Esophagus squamous epithelium (tissue), 5 donors: ENCODE data around the gene GGN. TPM values are rescaled to one million over a fixed set of nuclear protein-coding genes. Genes with fewer than 3 reads are reported as not detected.

Source experiments
- DNase-seq: peaks from one replicate; lab custom pipeline; 2025; lab: John Stamatoyannopoulos, UW
- H3K27ac ChIP-seq, 4 donors: fragments of 200-600 bp; sonication (generic); one replicate each; pipeline ENCODE4 v1.5.1; 2016 to 2019; ENCODE audit warnings: mild to moderate bottlenecking in 1 of 4
- H3K27me3 ChIP-seq, 4 donors: fragments of 200-600 bp; sonication (generic); 1 replicate in 3 of 4; 2 replicates in 1 of 4; pipeline versions ENCODE4 v1.5.1 to v1.6.0; 2017 to 2021; ENCODE audit warnings: antibody characterized with exemption in 1 of 4
- H3K36me3 ChIP-seq, 3 donors: fragments of 200-600 bp; sonication (generic); one replicate each; pipeline ENCODE4 v1.5.1; 2016 to 2019
- H3K4me1 ChIP-seq, 3 donors: fragments of 200-600 bp; sonication (generic); one replicate each; pipeline ENCODE4 v1.5.1; 2017 to 2019
- H3K4me3 ChIP-seq, 4 donors: fragments of 200-600 bp; sonication (generic); 1 replicate in 3 of 4; 2 replicates in 1 of 4; pipeline ENCODE4 v1.5.1; 2016 to 2019; ENCODE audit warnings: mild to moderate bottlenecking in 2 of 4, moderate library complexity in 1 of 4
- H3K9me3 ChIP-seq, 3 donors: fragments of 200-600 bp; sonication (generic); one replicate each; pipeline ENCODE4 v1.5.1; 2016 to 2019
- CTCF ChIP-seq, 6 experiments: fragments of 450-650 bp in 4 of 6; fragments of 200-600 bp in 2 of 6; sonication (generic) in 2 of 6; IDR thresholded peaks; one replicate each; pipeline ENCODE4 v1.5.1; 2016 to 2019; ENCODE audit warnings: antibody characterized with exemption in 6 of 6, mild to moderate bottlenecking in 4 of 6, moderate library complexity in 4 of 6
- POLR2A ChIP-seq, 4 donors: fragments of 450-650 bp; IDR thresholded peaks; one replicate each; pipeline ENCODE4 v1.6.1; 2017; ENCODE audit warnings: antibody characterized with exemption in 4 of 4, mild to moderate bottlenecking in 4 of 4, moderate library complexity in 3 of 4
- WGBS, 2 donors: methylation state at CpG; one replicate each; pipeline ENCODE4 v1.1.5; 2018; 5-methylcytosine and 5-hydroxymethylcytosine counted together
- intact Hi-C: fragments of 100-400 bp; cut with DNase I; formaldehyde crosslinking; loops from one replicate; pipeline ENCODE4 v1.15.0; 2022
- total RNA-seq, 4 donors: library from RNA; depleted of rRNA; stranded (reverse); fragments of >200 nt; gene quantifications; one replicate each; pipeline ENCODE4 v1.1.0, GENCODE V29; 2016
- donor health status: DM: yes; HTN: yes; CAD: no.

The GGN gene
- total RNA-seq, 4 donors from 2014 or later = 0.15 TPM; not detected in 3

GRCh38 chr19:38425222-38425809 lies 37.5 kb upstream of the GGN start:
- no peak for TF ChIP-seq POLR2A (IDR thresholded peaks at IDR 0.05)
- TF ChIP-seq CTCF (IDR thresholded peaks at IDR 0.05) = no peak
- no peaks in the 10 kb centered on the region for H3K9me3 ChIP-seq
- WGBS, 2 donors = 79 to 85% methylated on average over 3 of the region's 7 CpGs
- H3K27me3 ChIP-seq = peaks cover 0 to 51% (median 0%) of the 10 kb centered on the region in 4 donors
- H3K36me3 ChIP-seq = no peaks in the 10 kb centered on the region
- intact Hi-C loops = no loop called here
- H3K4me3 ChIP-seq = peak overlapping the region in 3 of 4 donors; percentile 21 to 54 (median 28)
- DNase-seq = no peak
- no peaks in the 10 kb centered on the region for H3K4me1 ChIP-seq
- H3K27ac ChIP-seq = peak overlapping the region in 2 of 4 donors; percentile 1 to 5

- TF ChIP-seq CTCF (IDR thresholded peaks at IDR 0.05) = no peak
- TF ChIP-seq POLR2A (IDR thresholded peaks at IDR 0.05) = no peak
- Histone ChIP-seq H3K27ac (no peak overlapping the region), H3K4me1 (no peaks in the 10 kb centered on the region), H3K27me3 (peaks cover 0 to 60% (median 0%) of the 10 kb centered on the region in 4 donors), H3K4me3 (no peak overlapping the region), H3K36me3 (no peaks in the 10 kb centered on the region), H3K9me3 (no peaks in the 10 kb centered on the region)
- intact Hi-C loops = no loop called here
- 63 to 76% methylated on average over 2 to 3 of the region's 5 CpGs for WGBS, 2 donors
- DNase-seq = no peak
Observed at GRCh38 chr19:38424272-38424671, 36.4 kb upstream of the GGN start.

GRCh38 chr19:38422438-38422837 lies 34.6 kb upstream of the GGN start:
- H3K4me3 ChIP-seq = no peak overlapping the region
- intact Hi-C loops = no loop called here
- H3K36me3 ChIP-seq = no peaks in the 10 kb centered on the region
- 80 to 92% methylated on average over 2 to 4 of the region's 7 CpGs for whole genome bisulfite sequencing, 2 donors
- TF ChIP-seq CTCF (IDR thresholded peaks at IDR 0.05) = no peak
- TF ChIP-seq POLR2A (IDR thresholded peaks at IDR 0.05) = no peak
- H3K9me3 ChIP-seq = no peaks in the 10 kb centered on the region
- DNase-seq = no peak
- H3K27me3 ChIP-seq = peaks cover 0 to 72% (median 0%) of the 10 kb centered on the region in 4 donors
- H3K27ac ChIP-seq = no peak overlapping the region
- H3K4me1 ChIP-seq = peaks cover 10 to 11% (median 10%) of the 10 kb centered on the region in 3 donors

GRCh38 chr19:38421856-38422255 lies 34.0 kb upstream of the GGN start:
- no peak for DNase-seq
- H3K4me1 ChIP-seq = peaks cover 10 to 13% (median 10%) of the 10 kb centered on the region in 3 donors
- WGBS, 2 donors = 71 to 89% methylated on average over 5 to 6 of the region's 14 CpGs
- H3K36me3 ChIP-seq = no peaks in the 10 kb centered on the region
- intact Hi-C loops = no loop called here
- H3K4me3 ChIP-seq = no peak overlapping the region
- H3K27ac ChIP-seq = no peak overlapping the region
- H3K9me3 ChIP-seq = no peaks in the 10 kb centered on the region
- TF ChIP-seq POLR2A (IDR thresholded peaks at IDR 0.05) (no peak), CTCF (IDR thresholded peaks at IDR 0.05) (no peak)
- H3K27me3 ChIP-seq = peaks cover 0 to 74% (median 0%) of the 10 kb centered on the region in 4 donors

GRCh38 chr19:38420935-38421334 lies 33.1 kb upstream of the GGN start:
- H3K4me1 ChIP-seq = peaks cover 10 to 13% (median 10%) of the 10 kb centered on the region in 3 donors
- no peak for TF ChIP-seq CTCF (IDR thresholded peaks at IDR 0.05)
- no peak for TF ChIP-seq POLR2A (IDR thresholded peaks at IDR 0.05)
- no peaks in the 10 kb centered on the region for H3K36me3 ChIP-seq
- no peak overlapping the region for H3K4me3 ChIP-seq
- 72 to 73% methylated on average over 2 to 3 of the region's 9 CpGs for WGBS, 2 donors
- no peak overlapping the region for H3K27ac ChIP-seq
- no peak for DNase-seq
- H3K9me3 ChIP-seq = no peaks in the 10 kb centered on the region
- intact Hi-C loops = no loop called here
- peaks cover 0 to 72% (median 0%) of the 10 kb centered on the region in 4 donors for H3K27me3 ChIP-seq
